T-helper 1 cell treated with Interleukin-12 subunit alpha and Interleukin-12 subunit beta and Interleukin-4 antibody, amounts not matched to agents 30 μg/mL and 1 μg/mL, for 36 hours (primary cell): Measurements from ENCODE around the gene MED25.
A peak's percentile ranks its signal among the peaks of the same experiment; 100 is the strongest.

Experiments used
- H3K27ac Mint-ChIP-seq: one replicate; pipeline ENCODE4 v1.8.0; 2021; ENCODE audit warnings: mild to moderate bottlenecking, mixed read lengths
- H3K27me3 Mint-ChIP-seq: one replicate; pipeline ENCODE4 v1.8.0; 2021; ENCODE audit warnings: low read depth, mixed read lengths
- H3K36me3 Mint-ChIP-seq: one replicate; pipeline ENCODE4 v1.8.0; 2021; ENCODE audit warnings: low read depth, mixed read lengths
- H3K4me1 Mint-ChIP-seq: one replicate; pipeline ENCODE4 v1.8.0; 2021; ENCODE audit warnings: low read depth, mixed read lengths
- H3K4me3 Mint-ChIP-seq: one replicate; pipeline ENCODE4 v1.8.0; 2021; ENCODE audit warnings: mild to moderate bottlenecking, moderate library complexity, mixed read lengths
- H3K9me3 Mint-ChIP-seq: one replicate; pipeline ENCODE4 v1.8.0; 2021; ENCODE audit warnings: mixed read lengths

MED25 gene

GRCh38 chr19:49837425-49837824 lies 19.3 kb downstream of the MED25 start:
- H3K36me3 Mint-ChIP-seq: peaks cover 28% of the 10 kb centered on the region
- H3K4me1 Mint-ChIP-seq: no peaks in the 10 kb centered on the region
- H3K27me3 Mint-ChIP-seq: no peaks in the 10 kb centered on the region
- H3K9me3 Mint-ChIP-seq: no peaks in the 10 kb centered on the region
- H3K4me3 Mint-ChIP-seq: no peak overlapping the region
- no peak overlapping the region for H3K27ac Mint-ChIP-seq

- H3K36me3 Mint-ChIP-seq: peaks cover 18% of the 10 kb centered on the region
- no peak overlapping the region for H3K27ac Mint-ChIP-seq
- no peaks in the 10 kb centered on the region for H3K4me1 Mint-ChIP-seq
- H3K9me3 Mint-ChIP-seq: no peaks in the 10 kb centered on the region
- no peak overlapping the region for H3K4me3 Mint-ChIP-seq
- no peaks in the 10 kb centered on the region for H3K27me3 Mint-ChIP-seq
These were observed 20.9 kb downstream of the MED25 start for GRCh38 chr19:49838885-49839588.

DNA sequence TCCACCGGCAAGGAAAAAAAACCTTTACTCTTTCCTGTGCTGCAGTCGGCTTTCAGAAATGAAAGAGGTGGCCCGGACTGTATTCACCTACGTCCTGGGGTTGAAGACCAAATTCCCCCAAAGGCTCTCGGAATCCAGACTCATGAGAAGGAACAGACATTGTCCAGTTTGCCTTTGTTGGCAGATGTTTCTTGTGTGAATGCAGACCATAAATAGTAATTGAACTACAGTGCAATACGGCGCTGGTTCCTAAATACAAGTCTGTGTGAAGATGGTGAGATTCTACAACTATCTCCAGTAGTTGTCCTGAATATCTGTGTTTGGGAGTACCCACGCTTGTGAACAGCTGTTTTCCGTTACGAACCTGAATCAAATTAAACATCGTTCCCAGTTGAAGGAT lies 21.6 kb downstream of the MED25 start:
- Mint-ChIP-seq H3K4me3 (no peak overlapping the region), H3K9me3 (no peaks in the 10 kb centered on the region), H3K27ac (no peak overlapping the region), H3K4me1 (no peaks in the 10 kb centered on the region), H3K36me3 (peaks cover 17% of the 10 kb centered on the region), H3K27me3 (no peaks in the 10 kb centered on the region)

- Mint-ChIP-seq H3K27ac (no peak overlapping the region), H3K4me3 (no peak overlapping the region), H3K27me3 (no peaks in the 10 kb centered on the region), H3K9me3 (no peaks in the 10 kb centered on the region), H3K4me1 (no peaks in the 10 kb centered on the region), H3K36me3 (peaks cover 14% of the 10 kb centered on the region)
These were observed 22.2 kb downstream of the MED25 start for GRCh38 chr19:49840321-49840720.

DNA sequence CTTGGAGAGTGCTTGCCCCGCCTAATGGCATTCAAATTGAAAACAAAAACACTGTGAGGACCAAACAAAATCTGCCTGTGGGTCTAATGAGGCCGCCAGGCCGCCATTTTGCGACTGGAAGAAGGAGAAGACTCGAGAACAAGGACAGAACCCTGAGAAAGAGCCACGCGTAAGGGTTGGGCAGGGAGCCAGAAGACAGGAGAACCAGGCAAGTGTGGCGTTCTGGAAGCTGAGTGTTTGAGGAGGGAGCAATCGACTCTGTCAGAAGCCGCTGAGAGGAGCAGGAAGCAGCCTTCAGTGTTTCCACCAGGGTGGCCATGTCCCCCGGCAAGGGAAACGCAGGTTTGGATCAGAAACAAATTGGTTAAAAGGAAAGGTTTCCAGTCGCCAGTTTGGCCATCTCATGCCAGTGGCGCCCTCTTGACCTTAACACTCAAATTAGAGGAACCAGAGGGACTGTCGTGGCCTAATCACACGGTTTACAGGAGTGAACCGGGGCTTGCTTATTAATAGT lies 22.7 kb downstream of the MED25 start:
- no peaks in the 10 kb centered on the region for H3K4me1 Mint-ChIP-seq
- H3K4me3 Mint-ChIP-seq: no peak overlapping the region
- no peaks in the 10 kb centered on the region for H3K27me3 Mint-ChIP-seq
- peaks cover 14% of the 10 kb centered on the region for H3K36me3 Mint-ChIP-seq
- no peak overlapping the region for H3K27ac Mint-ChIP-seq
- no peaks in the 10 kb centered on the region for H3K9me3 Mint-ChIP-seq

DNA sequence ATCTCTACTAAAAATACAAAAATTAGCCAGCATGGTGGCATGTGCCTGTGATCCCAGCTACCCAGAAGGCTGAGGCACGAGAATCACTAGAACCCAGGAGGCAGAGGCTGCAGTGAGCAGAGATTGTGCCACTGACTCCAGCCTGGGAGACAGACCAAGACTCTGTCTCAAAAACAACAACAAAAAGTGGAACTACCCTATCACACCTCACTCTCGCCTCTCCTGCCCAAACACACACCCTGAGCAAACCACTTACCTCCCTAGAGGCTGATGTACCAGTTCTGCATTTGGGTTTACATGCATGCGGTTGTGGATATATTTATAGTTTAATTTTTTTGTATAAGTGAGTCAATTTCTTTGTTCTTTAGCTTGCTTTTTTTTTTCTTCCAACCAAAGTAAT lies 25.2 kb downstream of the MED25 start:
- Mint-ChIP-seq H3K27me3 (no peaks in the 10 kb centered on the region), H3K4me1 (peaks cover 4% of the 10 kb centered on the region), H3K27ac (no peak overlapping the region), H3K4me3 (no peak overlapping the region), H3K36me3 (peaks cover 10% of the 10 kb centered on the region), H3K9me3 (no peaks in the 10 kb centered on the region)

DNA sequence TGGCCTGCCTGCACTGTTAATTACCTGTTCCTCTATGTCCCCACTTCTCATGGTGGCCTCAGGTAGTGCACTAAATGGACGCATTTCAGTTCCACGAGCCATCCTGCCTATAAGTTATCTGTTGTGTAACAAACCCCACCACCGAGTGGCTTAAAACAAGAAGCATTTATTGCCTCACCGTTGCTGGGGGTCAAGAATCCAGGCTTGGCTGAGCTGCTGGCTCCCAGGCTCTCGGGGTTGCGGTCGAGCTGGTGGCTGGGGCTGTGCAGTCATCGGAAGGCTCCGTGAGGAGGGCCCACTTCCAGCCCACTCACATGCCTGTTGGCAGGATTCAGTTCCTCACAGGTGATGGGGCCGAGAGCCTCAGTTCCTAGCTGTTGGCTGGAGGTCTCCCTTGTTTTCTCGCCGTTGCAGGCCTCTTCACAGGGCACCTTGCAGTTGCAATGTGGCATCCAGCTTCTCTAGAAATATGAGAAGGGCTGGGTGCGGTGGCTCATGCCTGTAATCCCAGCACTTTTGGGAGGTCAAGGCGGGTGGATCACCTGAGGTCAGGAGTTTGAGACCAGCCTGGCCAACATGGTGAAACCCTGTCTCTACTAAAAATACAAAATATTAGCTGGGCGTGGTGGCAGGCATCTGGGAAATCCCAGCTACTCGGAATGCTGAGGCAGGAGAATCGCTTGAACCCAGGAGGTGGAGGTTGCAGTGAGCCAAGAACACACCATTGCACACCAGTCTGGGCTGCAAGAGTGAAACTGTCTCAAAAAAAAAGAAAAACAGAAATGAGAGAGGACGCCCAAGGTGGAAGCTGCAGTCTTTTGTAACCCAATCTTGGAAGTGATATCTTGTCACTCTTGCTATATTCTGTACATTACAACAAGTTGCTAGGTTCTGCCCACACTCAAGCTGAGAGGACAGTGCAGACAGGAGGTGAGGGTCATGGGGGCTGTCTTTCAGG lies 26.3 kb downstream of the MED25 start:
- H3K4me1 Mint-ChIP-seq: peaks cover 13% of the 10 kb centered on the region
- H3K4me3 Mint-ChIP-seq: no peak overlapping the region
- peaks cover 3% of the 10 kb centered on the region for H3K36me3 Mint-ChIP-seq
- H3K27me3 Mint-ChIP-seq: no peaks in the 10 kb centered on the region
- H3K9me3 Mint-ChIP-seq: peaks cover 3% of the 10 kb centered on the region
- H3K27ac Mint-ChIP-seq: no peak overlapping the region

DNA sequence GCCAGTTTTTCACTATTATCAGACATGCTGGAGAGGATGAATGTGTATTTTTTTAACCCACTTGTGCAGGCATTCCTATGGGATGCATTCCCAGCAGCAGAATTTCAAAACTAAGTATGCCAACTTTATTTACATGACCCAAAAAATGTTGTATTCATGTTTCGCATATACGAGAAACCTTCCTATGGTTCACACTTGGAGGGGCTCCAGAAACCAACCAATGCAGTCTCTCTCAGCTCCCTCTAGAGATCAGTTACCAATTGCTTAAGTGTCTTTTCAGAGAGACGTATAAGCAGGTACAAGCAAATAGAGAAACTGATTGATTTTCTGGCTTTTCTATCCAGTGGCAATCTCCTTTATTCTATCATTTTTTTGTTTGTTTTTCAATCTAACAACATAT lies 27.3 kb downstream of the MED25 start:
- no peak overlapping the region for H3K27ac Mint-ChIP-seq
- no peaks in the 10 kb centered on the region for H3K27me3 Mint-ChIP-seq
- H3K4me1 Mint-ChIP-seq: peaks cover 20% of the 10 kb centered on the region
- H3K9me3 Mint-ChIP-seq: peaks cover 6% of the 10 kb centered on the region
- peaks cover 7% of the 10 kb centered on the region for H3K36me3 Mint-ChIP-seq
- H3K4me3 Mint-ChIP-seq: no peak overlapping the region

- peaks cover 7% of the 10 kb centered on the region for H3K36me3 Mint-ChIP-seq
- H3K4me1 Mint-ChIP-seq: peaks cover 20% of the 10 kb centered on the region
- no peak overlapping the region for H3K27ac Mint-ChIP-seq
- H3K9me3 Mint-ChIP-seq: peaks cover 6% of the 10 kb centered on the region
- H3K4me3 Mint-ChIP-seq: no peak overlapping the region
- no peaks in the 10 kb centered on the region for H3K27me3 Mint-ChIP-seq
These were observed 28.3 kb downstream of the MED25 start for GRCh38 chr19:49846408-49846807.

GRCh38 chr19:49847731-49848696 lies 29.9 kb downstream of the MED25 start:
- peaks cover 32% of the 10 kb centered on the region for H3K4me1 Mint-ChIP-seq
- peak overlapping the region; percentile 14 for H3K27ac Mint-ChIP-seq
- no peak overlapping the region for H3K4me3 Mint-ChIP-seq
- peaks cover 6% of the 10 kb centered on the region for H3K27me3 Mint-ChIP-seq
- H3K36me3 Mint-ChIP-seq: peaks cover 7% of the 10 kb centered on the region
- H3K9me3 Mint-ChIP-seq: peaks cover 6% of the 10 kb centered on the region

GRCh38 chr19:49848938-49849337 lies 30.8 kb downstream of the MED25 start:
- Mint-ChIP-seq H3K4me3 (peak overlapping the region; percentile 78), H3K27me3 (peaks cover 6% of the 10 kb centered on the region), H3K9me3 (peaks cover 6% of the 10 kb centered on the region), H3K27ac (peak overlapping the region; percentile 59), H3K36me3 (peaks cover 7% of the 10 kb centered on the region), H3K4me1 (peaks cover 36% of the 10 kb centered on the region)

GRCh38 chr19:49849433-49850220 lies 31.5 kb downstream of the MED25 start:
- Mint-ChIP-seq H3K36me3 (peaks cover 7% of the 10 kb centered on the region), H3K9me3 (peaks cover 6% of the 10 kb centered on the region), H3K27ac (peak overlapping the region; percentile 94), H3K4me3 (peak overlapping the region; percentile 87), H3K27me3 (peaks cover 6% of the 10 kb centered on the region), H3K4me1 (peaks cover 36% of the 10 kb centered on the region)

GRCh38 chr19:49850221-49850486 lies 32.1 kb downstream of the MED25 start:
- Mint-ChIP-seq H3K27ac (peak overlapping the region; percentile 94), H3K9me3 (peaks cover 6% of the 10 kb centered on the region), H3K27me3 (peaks cover 6% of the 10 kb centered on the region), H3K4me3 (peak overlapping the region; percentile 87), H3K36me3 (peaks cover 7% of the 10 kb centered on the region), H3K4me1 (peaks cover 36% of the 10 kb centered on the region)
